Measurements from ENCODE around the gene RELT. TPM values are rescaled to one million over a fixed set of nuclear protein-coding genes. Genes with fewer than 3 reads are reported as not detected.

The RELT gene
- total RNA-seq, 1 experiment from 2014 or later, result 10.2 TPM

- no peak overlapping the region for H3K4me2 ChIP-seq (ENCODE audit: insufficient read depth, insufficient read length, low read length)
- H3K79me1 ChIP-seq (ENCODE audit: insufficient read depth, low read depth, low read length, poor library complexity, severe bottlenecking), result no peaks in the 10 kb centered on the region
- H3K9me3 ChIP-seq (ENCODE audit: control insufficient read depth, low read depth, low read length), result no peaks in the 10 kb centered on the region
- Mint-ChIP-seq H3K4me3 (no peak overlapping the region), H3K27me3 (ENCODE audit: low read depth) (peaks cover 7% of the 10 kb centered on the region), H3K9me3 (no peaks in the 10 kb centered on the region), H3K27ac (no peak overlapping the region), H3K4me1 (peaks cover 4 to 13% of the 10 kb centered on the region in 2 experiments; a peak in 3 of 4 replicates), H3K36me3 (ENCODE audit: insufficient read depth in 1 of 3, low read depth in 3 of 3) (peaks cover 4 to 17% (median 4%) of the 10 kb centered on the region in 3 experiments; a peak in 4 of 7 replicates)
- H3K23me2 ChIP-seq (ENCODE audit: insufficient read length, low read depth, low read length, poor library complexity, severe bottlenecking), result peaks cover 2% of the 10 kb centered on the region
- H3K14ac ChIP-seq (ENCODE audit: insufficient read depth, low read length), result no peak overlapping the region
- H2BK15ac ChIP-seq (ENCODE audit: low read depth, low read length), result no peak overlapping the region
- H2BK120ac ChIP-seq (ENCODE audit: low read depth, low read length, poor library complexity, severe bottlenecking), result no peak overlapping the region
- no peak overlapping the region for H3K4ac ChIP-seq (ENCODE audit: low read depth, low read length)
- DNase-seq, result no peak
- TF ChIP-seq, protein P1, sequence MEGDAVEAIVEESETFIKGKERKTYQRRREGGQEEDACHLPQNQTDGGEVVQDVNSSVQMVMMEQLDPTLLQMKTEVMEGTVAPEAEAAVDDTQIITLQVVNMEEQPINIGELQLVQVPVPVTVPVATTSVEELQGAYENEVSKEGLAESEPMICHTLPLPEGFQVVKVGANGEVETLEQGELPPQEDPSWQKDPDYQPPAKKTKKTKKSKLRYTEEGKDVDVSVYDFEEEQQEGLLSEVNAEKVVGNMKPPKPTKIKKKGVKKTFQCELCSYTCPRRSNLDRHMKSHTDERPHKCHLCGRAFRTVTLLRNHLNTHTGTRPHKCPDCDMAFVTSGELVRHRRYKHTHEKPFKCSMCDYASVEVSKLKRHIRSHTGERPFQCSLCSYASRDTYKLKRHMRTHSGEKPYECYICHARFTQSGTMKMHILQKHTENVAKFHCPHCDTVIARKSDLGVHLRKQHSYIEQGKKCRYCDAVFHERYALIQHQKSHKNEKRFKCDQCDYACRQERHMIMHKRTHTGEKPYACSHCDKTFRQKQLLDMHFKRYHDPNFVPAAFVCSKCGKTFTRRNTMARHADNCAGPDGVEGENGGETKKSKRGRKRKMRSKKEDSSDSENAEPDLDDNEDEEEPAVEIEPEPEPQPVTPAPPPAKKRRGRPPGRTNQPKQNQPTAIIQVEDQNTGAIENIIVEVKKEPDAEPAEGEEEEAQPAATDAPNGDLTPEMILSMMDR (conservative IDR thresholded peaks at IDR 0.05), result no peak
- no peak overlapping the region for H3T11ph ChIP-seq (ENCODE audit: low read length)
- no peaks in the 10 kb centered on the region for H3K27me3 ChIP-seq (ENCODE audit: insufficient read depth, low read length)
- no peak overlapping the region for H3K56ac ChIP-seq (ENCODE audit: insufficient read length, low read depth, low read length)
- no peak overlapping the region for H3K23ac ChIP-seq (ENCODE audit: insufficient read length, low read depth, low read length)
- no CpG with 5 or more reads among the region's 9 CpGs for WGBS (ENCODE audit: extremely low coverage, insufficient read length, low lambda C conversion rate)
- no peak overlapping the region for H3K9ac ChIP-seq (ENCODE audit: extremely low read depth, insufficient read length, low read length)
- no peaks in the 10 kb centered on the region for H3K4me1 ChIP-seq (ENCODE audit: insufficient read depth, low read length)
- no peak overlapping the region for H2BK20ac ChIP-seq (ENCODE audit: low read depth, low read length, poor library complexity, severe bottlenecking)
- H3K27ac ChIP-seq (ENCODE audit: insufficient read length, low read depth, low read length), result no peak overlapping the region
- H4K5ac ChIP-seq (ENCODE audit: insufficient read length, low read depth, low read length), result no peak overlapping the region
- H2BK12ac ChIP-seq (ENCODE audit: insufficient read length, low read depth, low read length), result no peak overlapping the region
- H4K8ac ChIP-seq (replicated peaks; ENCODE audit: insufficient read length, low read depth, low read length), result no peak overlapping the region
- no peaks in the 10 kb centered on the region for H3K79me2 ChIP-seq (ENCODE audit: insufficient read depth, low read length)
- H4K91ac ChIP-seq (ENCODE audit: insufficient read length, low read depth, low read length), result no peak overlapping the region
- no peak overlapping the region for H2BK5ac ChIP-seq (ENCODE audit: insufficient read length, low read length)
- H4K20me1 ChIP-seq (ENCODE audit: control insufficient read depth, insufficient read depth, insufficient read length), result no peaks in the 10 kb centered on the region
- no peak overlapping the region for H2AK5ac ChIP-seq (ENCODE audit: insufficient read length, low read length)
- no peak overlapping the region for H3K18ac ChIP-seq (ENCODE audit: insufficient read length, low read depth, low read length)
- H2AFZ ChIP-seq (ENCODE audit: low read length), result no peak overlapping the region
These were observed 13.1 kb upstream of the RELT start for GRCh38 chr11:73363147-73363546.

All from H9 (cell line).